H1 (cell line): ENCODE measurements around the gene WDR37. TPM values are rescaled to one million over a fixed set of nuclear protein-coding genes. Genes with fewer than 3 reads are reported as not detected.

Source experiments
- CBX5 ChIP-seq: fragments of 300-800, 300-1000 bp; sonication (generic); IDR thresholded peaks from 2 replicates; pipeline ENCODE4 v1.7.1; 2016; ENCODE audit warnings: antibody characterized with exemption, low read length, low read depth
- CTCF ChIP-seq, 3 experiments: IDR thresholded peaks; 1 replicate in 2 of 3; 2 replicates in 1 of 3; pipeline versions ENCODE4 v1.5.1 to v1.6.1; 2011; ENCODE audit warnings: low read length in 3 of 3, mild to moderate bottlenecking in 3 of 3, inconsistent platforms in 2 of 3, low read depth in 1 of 3, moderate library complexity in 1 of 3; ENCODE audit not compliant: insufficient read depth in 1 of 3; ENCODE audit errors: control extremely low read depth in 1 of 3
- MAX ChIP-seq: IDR thresholded peaks from 2 replicates; pipeline ENCODE4 v1.6.1; 2012; ENCODE audit warnings: inconsistent platforms
- polyA plus RNA-seq, 7 experiments: library from polyadenylated mRNA; depleted of rRNA in 3 of 7; stranded (reverse) in 5 of 7; unstranded in 2 of 7; fragments of >200 nt in 5 of 7; fragments of 200-250 nt in 2 of 7; gene quantifications; 1 replicate in 5 of 7; 2 replicates in 1 of 7; 4 replicates in 1 of 7; pipeline versions ENCODE4 v1.2.1 to v1.2.3, GENCODE V29; 2011 to 2013; ENCODE audit warnings: missing spikeins in 2 of 7, mixed read lengths in 2 of 7
- total RNA-seq: library from RNA; stranded (reverse); fragmentation: NEBNext Ultra II Directional; extraction: Animal tissue kit (Norgen Biotek cat#: 25700); gene quantifications from 2 replicates; pipeline ENCODE4 v1.2.1, GENCODE V29; 2021

Gene WDR37
- total and polyA plus RNA-seq, 2 of the 8 experiments (the other 6 are each of a cell fraction or from before 2014, with no cell fraction given) = 9.6 to 12.0 TPM

GRCh38 chr10:1138529-1138928 lies 82.3 kb downstream of the WDR37 start (continued):
- TF ChIP-seq CBX5 = no peak
- TF ChIP-seq MAX = no peak
- no peak for TF ChIP-seq CTCF (IDR thresholded peaks at IDR 0.05; ENCODE audit: control extremely low read depth in 1 of 3, insufficient read depth in 1 of 3, low read depth in 1 of 3, low read length in 3 of 3)
